PC-9 (cell line): ENCODE measurements around the gene NOS1AP.

Experiments
- CTCF ChIP-seq: fragments of 200-600 bp; sonication (generic); conservative IDR thresholded peaks from 2 replicates; pipeline ENCODE4 v1.6.1; 2017; ENCODE audit warnings: mixed run types, antibody characterized with exemption, mild to moderate bottlenecking, moderate library complexity
- EZH2 ChIP-seq: fragments of 200-600 bp; sonication (generic); IDR thresholded peaks from 2 replicates; pipeline ENCODE4 v1.8.0; 2017; ENCODE audit warnings: antibody characterized with exemption, low read depth

- TF ChIP-seq CTCF, result no peak
- no peak for TF ChIP-seq EZH2
These were observed 83.9 kb downstream of the NOS1AP start for GRCh38 chr1:162153374-162153773.
